GM23338 (cell line): Measurements from ENCODE around the gene NOSIP. TPM values are rescaled to one million over a fixed set of nuclear protein-coding genes. Genes with fewer than 3 reads are reported as not detected.

Source experiments
- ATAC-seq: fragments of 200-7000 bp; cut with Tn5 transposase; 3 replicates; pipeline ENCODE4 v1.9.1; 2020
- DNase-seq: peaks from one replicate; pipeline ENCODE4 v3.0.0-alpha.2; 2015; ENCODE audit warnings: low spot score
- H2AFZ ChIP-seq: fragments of 200-600 bp; sonication (generic); 2 replicates; pipeline ENCODE4 v1.8.0; 2016; ENCODE audit warnings: antibody characterized with exemption, mild to moderate bottlenecking, moderate library complexity
- H3F3A ChIP-seq: fragments of 200-600 bp; sonication (generic); replicated peaks from 2 replicates; pipeline ENCODE4 v1.8.0; 2017; ENCODE audit warnings: antibody characterized with exemption, mixed run types, low read depth
- H3K27ac ChIP-seq: fragments of 200-600 bp; sonication (generic); 2 replicates; pipeline ENCODE4 v1.6.1; 2016; ENCODE audit warnings: low read depth
- H3K27me3 ChIP-seq: fragments of 200-600 bp; sonication (generic); 2 replicates; pipeline ENCODE4 v1.8.0; 2016; ENCODE audit warnings: mild to moderate bottlenecking, mixed run types, moderate library complexity; ENCODE audit not compliant: insufficient read depth
- H3K36me3 ChIP-seq: fragments of 200-600 bp; sonication (generic); 2 replicates; pipeline ENCODE4 v1.8.0; 2016; ENCODE audit warnings: mild to moderate bottlenecking; ENCODE audit not compliant: insufficient read depth
- H3K4me1 ChIP-seq: fragments of 200-600 bp; sonication (generic); 2 replicates; pipeline ENCODE4 v1.8.0; 2016; ENCODE audit warnings: mild to moderate bottlenecking, moderate library complexity; ENCODE audit not compliant: insufficient read depth
- H3K4me2 ChIP-seq: fragments of 200-600 bp; sonication (generic); 2 replicates; pipeline ENCODE4 v1.7.1; 2017; ENCODE audit warnings: mixed run types
- H3K4me3 ChIP-seq: fragments of 200-600 bp; sonication (generic); 2 replicates; pipeline ENCODE4 v1.6.1; 2016; ENCODE audit warnings: mixed run types
- H3K79me2 ChIP-seq: fragments of 200-600 bp; sonication (generic); replicated peaks from 2 replicates; pipeline ENCODE4 v1.8.0; 2017; ENCODE audit warnings: mild to moderate bottlenecking; ENCODE audit not compliant: insufficient read depth
- H3K9me2 ChIP-seq: fragments of 200-600 bp; sonication (generic); 2 replicates; pipeline ENCODE4 v1.8.0; 2017; ENCODE audit not compliant: insufficient read depth
- H4K20me1 ChIP-seq: fragments of 200-600 bp; sonication (generic); replicated peaks from 2 replicates; pipeline ENCODE4 v1.8.0; 2017; ENCODE audit warnings: mild to moderate bottlenecking; ENCODE audit not compliant: insufficient read depth
- H3K27ac Mint-ChIP-seq: 2 replicates; pipeline ENCODE4 v1.8.0; 2020; ENCODE audit warnings: inconsistent platforms, mild to moderate bottlenecking, moderate library complexity, mixed read lengths
- H3K27me3 Mint-ChIP-seq: 3 replicates; pipeline ENCODE4 v1.8.0; 2022; ENCODE audit warnings: low read depth, mild to moderate bottlenecking, moderate library complexity, mixed read lengths, inconsistent platforms; ENCODE audit not compliant: insufficient read depth, poor library complexity
- H3K36me3 Mint-ChIP-seq: 3 replicates; pipeline ENCODE4 v1.8.0; 2021; ENCODE audit warnings: low read depth, mild to moderate bottlenecking, inconsistent platforms, moderate library complexity, mixed read lengths
- H3K4me1 Mint-ChIP-seq: 3 replicates; pipeline ENCODE4 v1.8.0; 2020; ENCODE audit warnings: mild to moderate bottlenecking, inconsistent platforms, mixed read lengths
- H3K4me3 Mint-ChIP-seq: 3 replicates; pipeline ENCODE4 v1.8.0; 2021; ENCODE audit warnings: moderate library complexity, mild to moderate bottlenecking, inconsistent platforms, mixed read lengths
- H3K9me3 Mint-ChIP-seq: 3 replicates; pipeline ENCODE4 v1.8.0; 2020; ENCODE audit warnings: moderate library complexity, mild to moderate bottlenecking, inconsistent platforms, mixed read lengths
- CREB1 ChIP-seq: fragments of 250-450 bp; sonication (Bioruptor Pico); IDR thresholded peaks from 2 replicates; pipeline ENCODE4 v1.5.0; 2020; ENCODE audit warnings: low read depth, mild to moderate bottlenecking, moderate library complexity
- EZH2phosphoT487 ChIP-seq: fragments of 200-600 bp; sonication (generic); IDR thresholded peaks from one replicate; pipeline ENCODE4 v1.8.1; 2018; ENCODE audit warnings: antibody characterized with exemption; ENCODE audit not compliant: unreplicated experiment
- NANOG ChIP-seq: IDR thresholded peaks from 2 replicates; pipeline ENCODE4 v1.6.1; 2016; ENCODE audit warnings: antibody characterized with exemption, borderline replicate concordance
- STAT1 ChIP-seq: IDR thresholded peaks from one replicate; pipeline ENCODE4 v1.6.1; 2016; ENCODE audit warnings: antibody characterized with exemption; ENCODE audit not compliant: unreplicated experiment
- ZNF114 ChIP-seq: fragments of 250-450 bp; sonication (Bioruptor Pico); IDR thresholded peaks from 2 replicates; pipeline ENCODE4 v1.5.0; 2020; ENCODE audit warnings: mild to moderate bottlenecking, moderate library complexity
- polyA plus RNA-seq: library from polyadenylated mRNA; unstranded; fragments of >200 nt; fragmentation: Nextera tagmentation; extraction: Ambion mirVana; gene quantifications from 2 replicates; pipeline ENCODE4 v1.2.1, GENCODE V29; 2016
- total RNA-seq: library from RNA; depleted of rRNA; stranded (reverse); fragments of >200 nt; shearing (Covaris generic); gene quantifications from 2 replicates; pipeline ENCODE4 v1.2.3, GENCODE V29; 2014
- TF ChIP-seq, protein P1 (sequence below): IDR thresholded peaks from one replicate; pipeline ENCODE4 v1.6.1; 2018; ENCODE audit warnings: antibody characterized with exemption; ENCODE audit not compliant: unreplicated experiment
- TF ChIP-seq, protein P2 (sequence below): IDR thresholded peaks from 2 replicates; pipeline ENCODE4 v1.6.1; 2016; ENCODE audit warnings: antibody characterized with exemption

Gene NOSIP
- total and polyA plus RNA-seq, 2 experiments from 2014 or later = 88.5 to 143 TPM

DNA sequence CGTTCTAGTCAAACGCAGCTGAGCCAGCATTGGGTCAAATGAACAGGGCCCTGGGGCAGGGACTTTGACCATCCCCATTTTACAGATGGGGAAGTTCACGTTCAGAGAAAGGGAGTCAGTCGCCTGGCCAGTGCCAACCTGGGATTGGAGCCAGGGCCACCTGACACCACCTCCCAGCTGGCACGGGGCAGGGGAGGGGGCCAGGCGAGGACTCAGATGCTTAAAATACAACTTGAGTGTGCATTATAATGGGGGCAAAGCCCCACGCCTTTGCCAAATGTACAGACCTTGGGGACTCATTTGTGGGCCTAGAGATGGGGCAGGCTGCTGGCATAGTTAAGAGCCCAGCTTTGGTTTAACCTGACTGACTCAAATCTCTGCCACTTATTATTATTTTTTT is 25.2 kb upstream of the NOSIP start:
- Mint-ChIP-seq H3K4me3 (no peak overlapping the region), H3K27ac (no peak overlapping the region), H3K27me3 (peaks cover 17% of the 10 kb centered on the region), H3K4me1 (no peaks in the 10 kb centered on the region), H3K36me3 (peaks cover 82% of the 10 kb centered on the region), H3K9me3 (no peaks in the 10 kb centered on the region)
- H3K27ac ChIP-seq = no peak overlapping the region
- peaks cover 29% of the 10 kb centered on the region for H3K36me3 ChIP-seq
- peaks cover 32% of the 10 kb centered on the region for H3F3A ChIP-seq
- H3K27me3 ChIP-seq = no peaks in the 10 kb centered on the region
- no peak for DNase-seq
- TF ChIP-seq NANOG (no peak), STAT1 (no peak), CREB1 (CRISPR knock-in tag) (no peak), EZH2phosphoT487 (no peak), ZNF114 (no peak)
- TF ChIP-seq, protein P1, sequence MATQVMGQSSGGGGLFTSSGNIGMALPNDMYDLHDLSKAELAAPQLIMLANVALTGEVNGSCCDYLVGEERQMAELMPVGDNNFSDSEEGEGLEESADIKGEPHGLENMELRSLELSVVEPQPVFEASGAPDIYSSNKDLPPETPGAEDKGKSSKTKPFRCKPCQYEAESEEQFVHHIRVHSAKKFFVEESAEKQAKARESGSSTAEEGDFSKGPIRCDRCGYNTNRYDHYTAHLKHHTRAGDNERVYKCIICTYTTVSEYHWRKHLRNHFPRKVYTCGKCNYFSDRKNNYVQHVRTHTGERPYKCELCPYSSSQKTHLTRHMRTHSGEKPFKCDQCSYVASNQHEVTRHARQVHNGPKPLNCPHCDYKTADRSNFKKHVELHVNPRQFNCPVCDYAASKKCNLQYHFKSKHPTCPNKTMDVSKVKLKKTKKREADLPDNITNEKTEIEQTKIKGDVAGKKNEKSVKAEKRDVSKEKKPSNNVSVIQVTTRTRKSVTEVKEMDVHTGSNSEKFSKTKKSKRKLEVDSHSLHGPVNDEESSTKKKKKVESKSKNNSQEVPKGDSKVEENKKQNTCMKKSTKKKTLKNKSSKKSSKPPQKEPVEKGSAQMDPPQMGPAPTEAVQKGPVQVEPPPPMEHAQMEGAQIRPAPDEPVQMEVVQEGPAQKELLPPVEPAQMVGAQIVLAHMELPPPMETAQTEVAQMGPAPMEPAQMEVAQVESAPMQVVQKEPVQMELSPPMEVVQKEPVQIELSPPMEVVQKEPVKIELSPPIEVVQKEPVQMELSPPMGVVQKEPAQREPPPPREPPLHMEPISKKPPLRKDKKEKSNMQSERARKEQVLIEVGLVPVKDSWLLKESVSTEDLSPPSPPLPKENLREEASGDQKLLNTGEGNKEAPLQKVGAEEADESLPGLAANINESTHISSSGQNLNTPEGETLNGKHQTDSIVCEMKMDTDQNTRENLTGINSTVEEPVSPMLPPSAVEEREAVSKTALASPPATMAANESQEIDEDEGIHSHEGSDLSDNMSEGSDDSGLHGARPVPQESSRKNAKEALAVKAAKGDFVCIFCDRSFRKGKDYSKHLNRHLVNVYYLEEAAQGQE = no peak
- TF ChIP-seq, protein P2, sequence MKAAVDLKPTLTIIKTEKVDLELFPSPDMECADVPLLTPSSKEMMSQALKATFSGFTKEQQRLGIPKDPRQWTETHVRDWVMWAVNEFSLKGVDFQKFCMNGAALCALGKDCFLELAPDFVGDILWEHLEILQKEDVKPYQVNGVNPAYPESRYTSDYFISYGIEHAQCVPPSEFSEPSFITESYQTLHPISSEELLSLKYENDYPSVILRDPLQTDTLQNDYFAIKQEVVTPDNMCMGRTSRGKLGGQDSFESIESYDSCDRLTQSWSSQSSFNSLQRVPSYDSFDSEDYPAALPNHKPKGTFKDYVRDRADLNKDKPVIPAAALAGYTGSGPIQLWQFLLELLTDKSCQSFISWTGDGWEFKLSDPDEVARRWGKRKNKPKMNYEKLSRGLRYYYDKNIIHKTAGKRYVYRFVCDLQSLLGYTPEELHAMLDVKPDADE = no peak
- H3K9me2 ChIP-seq = no peaks in the 10 kb centered on the region
- H3K4me2 ChIP-seq = no peak overlapping the region
- no peaks in the 10 kb centered on the region for H3K4me1 ChIP-seq
- H3K4me3 ChIP-seq = no peak overlapping the region
- peaks cover 96% of the 10 kb centered on the region for H3K79me2 ChIP-seq
- no peak for ATAC-seq
- no peak overlapping the region for H2AFZ ChIP-seq
- H4K20me1 ChIP-seq = peaks cover 39% of the 10 kb centered on the region

DNA sequence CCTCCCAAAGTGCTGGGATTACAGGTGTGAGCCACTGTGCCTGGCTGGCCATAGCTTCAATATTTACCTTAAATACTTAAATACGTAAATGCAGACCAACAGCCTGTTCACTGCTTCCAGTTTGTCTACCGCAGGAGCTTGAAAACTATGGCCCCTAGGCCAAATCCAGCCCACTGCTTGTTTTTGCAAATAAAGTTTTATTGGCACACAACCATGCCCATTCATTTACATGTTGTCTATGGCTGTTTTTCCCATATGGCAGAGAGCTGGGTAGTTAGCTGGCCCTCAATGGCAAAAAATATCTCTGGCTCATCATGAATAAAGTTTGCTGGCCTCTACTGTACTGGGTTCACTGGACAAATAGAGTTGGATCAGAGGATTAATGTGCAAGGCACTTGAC is 22.4 kb upstream of the NOSIP start:
- Histone ChIP-seq H3K9me2 (no peaks in the 10 kb centered on the region), H3F3A (peaks cover 37% of the 10 kb centered on the region), H3K79me2 (peaks cover 94% of the 10 kb centered on the region), H3K4me1 (no peaks in the 10 kb centered on the region), H3K27me3 (no peaks in the 10 kb centered on the region), H4K20me1 (peaks cover 39% of the 10 kb centered on the region), H3K4me2 (no peak overlapping the region), H3K36me3 (peaks cover 41% of the 10 kb centered on the region), H3K27ac (no peak overlapping the region), H2AFZ (no peak overlapping the region), H3K4me3 (no peak overlapping the region)
- H3K27ac Mint-ChIP-seq = no peak overlapping the region
- peaks cover 85% of the 10 kb centered on the region for H3K36me3 Mint-ChIP-seq
- TF ChIP-seq STAT1 = no peak
- no peak for TF ChIP-seq EZH2phosphoT487
- no peak for TF ChIP-seq ZNF114
- peaks cover 23% of the 10 kb centered on the region for H3K27me3 Mint-ChIP-seq
- no peaks in the 10 kb centered on the region for H3K9me3 Mint-ChIP-seq
- ATAC-seq (no peak), DNase-seq (no peak)
- H3K4me1 Mint-ChIP-seq = no peaks in the 10 kb centered on the region
- H3K4me3 Mint-ChIP-seq = no peak overlapping the region
